Right lobe of liver (tissue), 6 donors: ENCODE results near the gene PCDHGB7. TPM values are rescaled to one million over a fixed set of nuclear protein-coding genes. Genes with fewer than 3 reads are reported as not detected.
A peak's percentile ranks its signal among the peaks of the same experiment; 100 is the strongest.
"Not testable (repeated sequence)": the region's sequence is repeated elsewhere in the genome, so short reads cannot be mapped to it uniquely, and the experiment has no call there.

ENCODE experiments used
- ATAC-seq, 4 donors: fragments of 200-7000 bp; cut with Tn5 transposase; one replicate each; pipeline ENCODE4 v1.9.1; 2020; ENCODE audit warnings: mild to moderate bottlenecking in 4 of 4, moderate library complexity in 4 of 4
- DNase-seq, 3 donors: peaks; one replicate each; pipeline ENCODE4 v3.0.0-alpha.2; 2020
- H3K27ac ChIP-seq, 3 donors: fragments of 200-600 bp; one replicate each; pipeline ENCODE4 v1.8.0; 2022
- H3K27me3 ChIP-seq, 2 donors: fragments of 200-600 bp; one replicate each; pipeline ENCODE4 v1.8.0; 2022
- H3K36me3 ChIP-seq, 4 donors: fragments of 200-600 bp; sonication (generic) in 1 of 4; one replicate each; pipeline versions ENCODE4 v1.5.1 to v1.8.0; 2017 to 2022; ENCODE audit warnings: control low read depth in 1 of 4
- H3K4me1 ChIP-seq, 4 donors: fragments of 200-600 bp; sonication (generic) in 1 of 4; one replicate each; pipeline versions ENCODE4 v1.5.1 to v1.8.0; 2017 to 2022; ENCODE audit warnings: control low read depth in 1 of 4
- H3K4me3 ChIP-seq, 3 donors: fragments of 200-600 bp; one replicate each; pipeline ENCODE4 v1.8.0; 2022
- H3K9me3 ChIP-seq, 4 donors: fragments of 200-600 bp; sonication (generic) in 1 of 4; one replicate each; pipeline versions ENCODE4 v1.5.1 to v1.8.0; 2017 to 2022; ENCODE audit warnings: control low read depth in 1 of 4
- CTCF ChIP-seq, 4 donors: fragments of 200-600 bp in 3 of 4; fragments of 450-650 bp in 1 of 4; IDR thresholded peaks; one replicate each; pipeline versions ENCODE4 v1.5.1 to v1.8.0; 2016 to 2022; ENCODE audit warnings: antibody characterized with exemption in 4 of 4, mild to moderate bottlenecking in 2 of 4
- POLR2A ChIP-seq: fragments of 450-650 bp; IDR thresholded peaks from one replicate; pipeline ENCODE4 v1.6.1; 2017; ENCODE audit warnings: antibody characterized with exemption, mild to moderate bottlenecking
- WGBS: methylation state at CpG from one replicate; pipeline ENCODE4 v1.1.6; 2018; ENCODE audit warnings: low coverage, low lambda C conversion rate; ENCODE audit not compliant: insufficient coverage; ENCODE audit errors: missing lambda C conversion rate; 5-methylcytosine and 5-hydroxymethylcytosine counted together
- intact Hi-C, 2 donors: fragments of 100-400 bp; cut with DNase I; formaldehyde crosslinking; loops; one replicate each; pipeline versions ENCODE4 v1.11.2 to v1.14.1; 2022
- total RNA-seq, 6 experiments: library from RNA; depleted of rRNA in 2 of 6; stranded (reverse); fragments of >200 nt in 2 of 6; fragmentation: NEBNext Ultra II Directional in 3 of 6; extraction: Animal tissue kit (Norgen Biotek cat#: 25700) in 3 of 6; gene quantifications; one replicate each; pipeline versions ENCODE4 v1.1.0 to v1.2.4, GENCODE V29; 2016 to 2023
- donor health status: DM: no; HTN: yes; CAD: no.
- donor health status: DM: no; HTN: no; CAD: no.
- donor health status: DM: no; HTN: no; CAD: no.
- donor health status: DM: no; HTN: yes; CAD: no.
- donor health status: DM: no; HTN: yes; CAD: no.

The PCDHGB7 gene
- total RNA-seq, 6 experiments from 2014 or later = 1.2 to 3.7 (median 2.7) TPM

GRCh38 chr5:141373673-141374317 is 43.7 kb upstream of the PCDHGB7 start, which contains the start of gene PCDHGA6:
PCDHGA6 (plus strand) TSS chr5:141373891; CDS start chr5:141374084, 193 bp downstream.
- 11% methylated on average over 9 of the region's 27 CpGs for WGBS
- TF ChIP-seq CTCF (IDR thresholded peaks at IDR 0.05) (peak; percentile 4 to 31 (median 26)), POLR2A (no peak)
- no peaks in the 10 kb centered on the region for H3K27me3 ChIP-seq
- no peaks in the 10 kb centered on the region for H3K36me3 ChIP-seq
- no peaks in the 10 kb centered on the region for H3K4me1 ChIP-seq
- H3K4me3 ChIP-seq = peak within 1 kb of the TSS in 1 of 3 donors; percentile 16
- no peak within 1 kb of the TSS for H3K27ac ChIP-seq
- H3K9me3 ChIP-seq = peaks cover 0 to 10% (median 2%) of the 10 kb centered on the region in 4 donors
- ATAC-seq = peak in 1 of 4 donors; percentile 25
- intact Hi-C loops = no loop called here
- no peak for DNase-seq

- intact Hi-C loops = no loop called here
Observed at GRCh38 chr5:141374627-141375026, 42.9 kb upstream of the PCDHGB7 start.

GRCh38 chr5:141375444-141376155 is 41.9 kb upstream of the PCDHGB7 start:
- 38% methylated on average over 11 of the region's 48 CpGs for WGBS
- H3K27ac ChIP-seq, intact Hi-C loops, H3K36me3 ChIP-seq, H3K27me3 ChIP-seq, H3K4me1 ChIP-seq, ATAC-seq, H3K4me3 ChIP-seq, DNase-seq: not testable (repeated sequence)
- peaks cover 0 to 10% (median 2%) of the 10 kb centered on the region in 4 donors for H3K9me3 ChIP-seq

More at GRCh38 chr5:141374627-141375026, 42.9 kb upstream of the PCDHGB7 start:
- H3K36me3 ChIP-seq = no peaks in the 10 kb centered on the region
- peaks cover 0 to 10% (median 2%) of the 10 kb centered on the region in 4 donors for H3K9me3 ChIP-seq
- H3K4me3 ChIP-seq = no peak overlapping the region
- no peaks in the 10 kb centered on the region for H3K27me3 ChIP-seq
- 64% methylated on average over 10 of the region's 14 CpGs for WGBS
- TF ChIP-seq POLR2A (no peak), CTCF (IDR thresholded peaks at IDR 0.05) (no peak)
- H3K4me1 ChIP-seq = no peaks in the 10 kb centered on the region
- ATAC-seq (no peak), DNase-seq (no peak)
- H3K27ac ChIP-seq = no peak overlapping the region

GRCh38 chr5:141382469-141383294 is 34.8 kb upstream of the PCDHGB7 start, which contains the start of gene PCDHGA7:
PCDHGA7 (plus strand) TSS chr5:141382742; CDS start chr5:141382900, 158 bp downstream.
- TF ChIP-seq CTCF (IDR thresholded peaks at IDR 0.05) = peak in 3 of 4 donors; percentile 5 to 15 (median 9)
- TF ChIP-seq POLR2A = no peak
- peaks cover 0 to 4% (median 0%) of the 10 kb centered on the region in 4 donors for H3K9me3 ChIP-seq
- H3K27ac ChIP-seq = no peak within 1 kb of the TSS
- H3K36me3 ChIP-seq = no peaks in the 10 kb centered on the region
- no peaks in the 10 kb centered on the region for H3K4me1 ChIP-seq
- intact Hi-C loops = no loop called here
- H3K4me3 ChIP-seq = peak within 1 kb of the TSS in 2 of 3 donors; percentile 3 to 14
- ATAC-seq = peak in 1 of 4 donors; percentile 53
- no peaks in the 10 kb centered on the region for H3K27me3 ChIP-seq
- no peak for DNase-seq
- 15% methylated on average over 21 of the region's 37 CpGs for WGBS
